Measurements from ENCODE around the gene MGAT5B.

- TF ChIP-seq CTCF (IDR thresholded peaks at IDR 0.05) (no peak), EZH2 (IDR thresholded peaks at IDR 0.05) (no peak)
Measured at GRCh38 chr17:76848670-76849069, 19.5 kb upstream of the MGAT5B start.
